DMS53 treated with DMSO at 0.1 percent for 48 hours (cell line): Measurements from ENCODE around the gene HEY2.
"Not testable (repeated sequence)": the region's sequence is repeated elsewhere in the genome, so short reads cannot be mapped to it uniquely, and the experiment has no call there.

Experiments
- DNase-seq: peaks from one replicate; lab custom pipeline; 2025; ENCODE audit not compliant: unreplicated experiment; lab: John Stamatoyannopoulos, UW

The HEY2 gene

GRCh38 chr6:125749173-125749864 lies at the start of gene HEY2:
HEY2 (plus strand) TSS chr6:125749632; CDS start chr6:125749777, 145 bp downstream.
- DNase-seq = peak; percentile 68

GRCh38 chr6:125700581-125701353 lies 48.7 kb upstream of the HEY2 start:
- no peak for DNase-seq

- DNase-seq = no peak
Observed at GRCh38 chr6:125701354-125701668, 48.1 kb upstream of the HEY2 start.

DNA sequence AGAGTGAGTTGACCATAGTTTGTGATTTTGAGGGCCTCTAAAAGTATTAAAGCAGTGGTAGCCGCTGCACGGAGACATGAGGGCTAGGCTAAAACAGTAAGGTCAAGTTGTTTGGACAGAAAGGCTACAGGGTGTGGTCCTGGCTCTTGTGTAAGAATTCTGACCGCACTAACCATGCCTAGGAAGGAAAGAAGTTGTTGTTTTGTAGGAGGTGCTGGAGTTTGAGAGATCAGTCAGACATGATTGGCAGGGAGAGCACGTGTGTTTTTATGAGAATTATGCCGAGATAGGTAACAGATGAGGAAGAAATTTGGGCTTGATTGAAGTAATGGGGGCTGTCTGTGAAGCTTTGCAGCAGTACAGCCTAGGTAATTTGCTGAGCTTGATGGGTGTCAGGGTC lies 45.5 kb upstream of the HEY2 start:
- DNase-seq = not testable (repeated sequence)

GRCh38 chr6:125707615-125708243 lies 41.7 kb upstream of the HEY2 start:
- no peak for DNase-seq

GRCh38 chr6:125711013-125711675 lies 38.3 kb upstream of the HEY2 start:
- no peak for DNase-seq

- DNase-seq = no peak
Observed at GRCh38 chr6:125714441-125715090, 34.9 kb upstream of the HEY2 start.

DNA sequence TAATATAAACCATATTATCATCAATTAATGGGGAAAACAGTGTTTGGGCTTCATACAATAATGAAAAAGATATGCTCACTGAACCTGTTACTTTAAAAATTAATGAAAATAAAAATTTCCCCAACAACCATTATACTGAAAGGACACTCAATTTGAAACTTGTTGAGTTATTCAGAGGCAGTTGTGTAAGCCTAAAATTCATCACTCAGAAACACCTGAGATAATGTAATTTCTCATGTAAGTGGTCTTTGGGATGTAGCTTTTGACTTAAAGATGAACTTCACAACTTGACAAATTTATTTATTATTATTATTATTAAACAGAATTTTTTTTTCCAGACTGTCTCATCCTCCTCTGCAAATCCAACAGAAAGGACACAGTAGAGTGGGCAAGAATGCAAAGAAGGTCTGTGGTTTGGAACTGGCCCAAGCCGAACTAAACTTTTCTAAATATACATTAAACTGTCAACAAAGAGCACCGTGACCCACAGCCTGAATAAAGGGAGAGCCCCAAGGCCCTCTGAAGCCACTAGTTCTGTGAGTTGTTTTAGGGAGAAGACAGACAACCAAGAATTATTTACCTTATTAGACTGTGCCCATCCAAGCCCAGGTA lies 32.2 kb upstream of the HEY2 start:
- DNase-seq = no peak

- DNase-seq = peak; percentile 10
Observed at GRCh38 chr6:125718109-125718508, 31.3 kb upstream of the HEY2 start.

- no peak for DNase-seq
Observed at GRCh38 chr6:125722886-125723285, 26.5 kb upstream of the HEY2 start.

- DNase-seq = no peak
Observed at GRCh38 chr6:125727216-125727615, 22.2 kb upstream of the HEY2 start.

DNA sequence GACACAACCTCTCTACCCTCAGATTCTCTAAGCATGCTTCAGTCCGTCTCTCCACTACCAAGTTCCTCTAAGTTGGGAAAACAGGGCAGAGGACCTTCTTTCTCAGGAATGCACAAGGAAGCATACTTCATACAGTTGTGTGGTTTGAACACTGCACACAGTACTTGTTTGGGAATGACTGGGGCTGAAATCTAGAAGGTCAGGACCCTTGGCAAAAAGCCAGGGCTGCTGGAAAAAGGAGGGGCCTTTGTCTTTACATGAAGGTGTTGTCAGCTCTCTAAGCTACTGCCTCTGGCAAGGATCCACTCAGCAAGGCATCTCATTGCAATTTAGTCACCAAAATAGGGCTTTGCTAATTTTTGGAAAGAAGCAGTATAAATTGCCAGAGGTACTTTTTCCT lies 20.7 kb upstream of the HEY2 start:
- no peak for DNase-seq

- DNase-seq = no peak
Observed at GRCh38 chr6:125729983-125730382, 19.4 kb upstream of the HEY2 start.

- no peak for DNase-seq
Observed at GRCh38 chr6:125732398-125732797, 17.0 kb upstream of the HEY2 start.

DNA sequence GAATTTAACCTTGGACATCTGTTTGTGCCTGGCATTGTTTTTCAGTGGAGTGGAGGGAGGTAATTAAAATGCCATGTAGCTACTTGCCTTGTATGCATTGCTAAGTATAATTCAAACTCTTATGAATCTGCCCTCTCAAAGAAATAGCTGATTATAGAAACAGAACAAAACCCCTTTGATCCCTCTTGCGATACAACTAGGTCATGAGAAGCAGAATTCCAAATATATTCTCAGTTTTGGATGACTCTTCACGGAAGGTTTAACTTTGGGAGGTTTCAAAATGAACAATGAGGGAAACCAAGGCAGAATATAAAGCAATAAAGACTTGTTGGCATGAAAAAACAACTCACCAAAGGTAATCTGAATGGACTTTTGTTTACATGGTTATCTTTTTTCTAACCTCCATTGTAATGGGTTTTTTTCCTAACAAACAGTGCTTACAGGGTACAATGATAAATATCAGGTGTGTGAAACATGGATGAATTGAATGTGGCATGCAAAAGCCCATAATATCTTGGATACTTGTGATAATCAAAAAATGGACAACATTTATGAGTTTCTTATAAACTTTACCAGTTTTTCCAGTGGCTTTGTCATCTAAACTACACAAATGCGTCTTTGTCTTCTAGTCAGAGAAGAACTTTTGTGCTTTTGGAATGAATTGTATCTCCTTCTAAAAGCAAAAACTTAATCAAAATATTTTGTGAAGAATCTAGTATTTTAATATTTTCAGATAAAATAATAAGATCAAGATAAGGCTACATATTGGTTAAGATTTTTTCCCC lies 15.7 kb upstream of the HEY2 start:
- no peak for DNase-seq

GRCh38 chr6:125738276-125738675 lies 11.2 kb upstream of the HEY2 start:
- DNase-seq = no peak

- DNase-seq = no peak
Observed at GRCh38 chr6:125739364-125739763, 10.1 kb upstream of the HEY2 start.

- no peak for DNase-seq
Observed at GRCh38 chr6:125741336-125741735, 8.1 kb upstream of the HEY2 start.

DNA sequence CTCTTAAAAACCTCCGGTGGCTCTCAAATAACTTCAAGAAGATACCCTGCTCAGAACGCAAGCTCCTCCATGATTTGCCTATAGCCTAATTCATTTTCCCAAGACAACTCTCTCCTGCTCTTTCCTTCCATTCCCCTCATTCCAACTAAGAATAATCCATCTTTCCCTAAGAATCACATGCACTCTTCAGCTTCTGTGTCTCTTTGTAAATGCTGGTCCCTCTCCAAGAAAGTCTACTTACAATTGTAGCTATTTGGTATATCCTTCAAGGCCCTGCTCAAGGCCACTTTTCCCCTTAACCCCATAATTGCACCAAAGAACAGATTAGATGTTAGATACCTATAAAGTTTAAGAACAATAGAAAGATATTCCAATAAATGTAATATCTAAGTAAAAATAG lies 7.4 kb upstream of the HEY2 start:
- no peak for DNase-seq
